Naive thymus-derived CD4-positive, alpha-beta T cell (primary cell): ENCODE results near the gene AKAP8L. TPM values are rescaled to one million over a fixed set of nuclear protein-coding genes. Genes with fewer than 3 reads are reported as not detected.
"Not testable (repeated sequence)": the region's sequence is repeated elsewhere in the genome, so short reads cannot be mapped to it uniquely, and the experiment has no call there.

Source experiments
- ATAC-seq: fragments of 150-1000 bp; cut with Tn5 transposase; 2 replicates; pipeline ENCODE4 v1.10.0; 2021; ENCODE audit warnings: mild to moderate bottlenecking, moderate library complexity
- CTCF ChIA-PET: fragments of 350-600 bp; sonication (Branson Sonifier 250); formaldehyde crosslinking; loops from one replicate; lab custom pipeline; 2021; ENCODE audit warnings: antibody characterized with exemption; lab: Charles Lee
- POLR2A ChIA-PET: fragments of 350-600 bp; sonication (Branson Sonifier 250); formaldehyde crosslinking; loops from one replicate; lab custom pipeline; 2021; ENCODE audit warnings: antibody characterized with exemption, inconsistent platforms; lab: Charles Lee
- DNase-seq, 9 donors: peaks; one replicate each; pipeline versions ENCODE4 v3.0.0 to v3.0.0-alpha.2; 2020 to 2022; ENCODE audit warnings: mixed read lengths in 1 of 9
- H3K27ac ChIP-seq: one replicate; pipeline ENCODE4 v1.7.0; 2013; ENCODE audit warnings: mild to moderate bottlenecking, low read depth, low read length, moderate library complexity
- H3K27me3 ChIP-seq, 2 donors: one replicate each; pipeline ENCODE4 v1.7.0; 2013; ENCODE audit warnings: low read length in 2 of 2, mild to moderate bottlenecking in 2 of 2, moderate library complexity in 2 of 2; ENCODE audit not compliant: control insufficient read depth in 2 of 2, insufficient read depth in 2 of 2
- H3K36me3 ChIP-seq, 3 experiments: 1 replicate in 2 of 3; 2 replicates in 1 of 3; pipeline ENCODE4 v1.7.0; 2013; ENCODE audit warnings: low read length in 3 of 3, mild to moderate bottlenecking in 3 of 3, moderate library complexity in 1 of 3; ENCODE audit not compliant: insufficient read depth in 3 of 3, control insufficient read depth in 2 of 3
- H3K4me1 ChIP-seq, 2 donors: one replicate each; pipeline ENCODE4 v1.7.0; 2013; ENCODE audit warnings: low read length in 2 of 2, mild to moderate bottlenecking in 2 of 2, moderate library complexity in 1 of 2; ENCODE audit not compliant: control insufficient read depth in 2 of 2, insufficient read depth in 2 of 2
- H3K4me3 ChIP-seq: 2 replicates; pipeline ENCODE4 v1.7.0; 2013; ENCODE audit warnings: mild to moderate bottlenecking, low read length
- H3K9me3 ChIP-seq, 3 experiments: 1 replicate in 2 of 3; 2 replicates in 1 of 3; pipeline ENCODE4 v1.7.0; 2013; ENCODE audit warnings: low read length in 3 of 3; ENCODE audit not compliant: control insufficient read depth in 2 of 3
- H3K27ac Mint-ChIP-seq, 9 donors: one replicate each; pipeline ENCODE4 v1.8.0; 2020 to 2022; ENCODE audit warnings: mixed read lengths in 9 of 9, mild to moderate bottlenecking in 8 of 9, moderate library complexity in 5 of 9, inconsistent platforms in 2 of 9
- H3K27me3 Mint-ChIP-seq, 5 donors: one replicate each; pipeline ENCODE4 v1.8.0; 2021 to 2022; ENCODE audit warnings: mixed read lengths in 5 of 5, mild to moderate bottlenecking in 1 of 5
- H3K36me3 Mint-ChIP-seq, 5 donors: one replicate each; pipeline ENCODE4 v1.8.0; 2020 to 2022; ENCODE audit warnings: mixed read lengths in 5 of 5, mild to moderate bottlenecking in 3 of 5, inconsistent platforms in 1 of 5
- H3K4me1 Mint-ChIP-seq, 7 donors: one replicate each; pipeline ENCODE4 v1.8.0; 2020 to 2022; ENCODE audit warnings: mixed read lengths in 7 of 7, mild to moderate bottlenecking in 3 of 7, inconsistent platforms in 1 of 7
- H3K4me3 Mint-ChIP-seq, 10 donors: one replicate each; pipeline ENCODE4 v1.8.0; 2020 to 2022; ENCODE audit warnings: mild to moderate bottlenecking in 10 of 10, mixed read lengths in 10 of 10, moderate library complexity in 6 of 10, inconsistent platforms in 2 of 10
- H3K9me3 Mint-ChIP-seq, 11 donors: one replicate each; pipeline ENCODE4 v1.8.0; 2020 to 2022; ENCODE audit warnings: mixed read lengths in 11 of 11, mild to moderate bottlenecking in 4 of 11, inconsistent platforms in 1 of 11, moderate library complexity in 1 of 11
- intact Hi-C, 2 donors: fragments of 100-400 bp; cut with micrococcal nuclease; formaldehyde crosslinking; loops; one replicate each; pipeline ENCODE4 v1.15.1; 2023
- polyA plus RNA-seq, 2 donors: library from polyadenylated mRNA; unstranded; fragments of 300-500 nt; fragmentation: Illumina TruSeq; gene quantifications; one replicate each; pipeline ENCODE4 v1.2.3, GENCODE V29; 2021
- total RNA-seq, 6 experiments: library from RNA in 5 of 6; stranded (reverse) in 5 of 6; gene quantifications; 1 replicate in 5 of 6; 2 replicates in 1 of 6; pipeline ENCODE4 v1.2.3 and lab custom pipeline; 2021 to 2026

AKAP8L gene
- total and polyA plus RNA-seq, 7 experiments from 2014 or later, result 39.9 to 208 (median 141) TPM

DNA sequence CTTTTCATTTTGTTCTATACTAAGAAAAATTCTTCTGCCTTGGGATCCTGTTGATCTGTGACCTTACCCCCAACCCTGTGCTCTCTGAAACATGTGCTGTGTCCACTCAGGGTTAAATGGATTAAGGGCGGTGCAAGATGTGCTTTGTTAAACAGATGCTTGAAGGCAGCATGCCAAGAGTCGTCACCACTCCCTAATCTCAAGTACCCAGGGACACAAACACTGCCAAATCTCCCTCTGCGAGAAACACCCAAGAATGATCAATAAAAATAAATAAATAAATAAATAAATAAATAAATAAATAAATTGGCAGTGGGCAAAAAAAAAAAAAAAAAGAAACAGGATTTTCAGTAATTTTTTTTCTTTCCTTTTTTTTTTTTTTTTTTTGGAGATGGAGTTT, 55.0 kb downstream of the AKAP8L start:
- POLR2A ChIA-PET, H3K27me3 Mint-ChIP-seq, H3K4me1 ChIP-seq, H3K27me3 ChIP-seq, CTCF ChIA-PET, intact Hi-C loops, H3K4me1 Mint-ChIP-seq, H3K27ac ChIP-seq, ATAC-seq, H3K4me3 ChIP-seq, DNase-seq, H3K9me3 ChIP-seq, H3K4me3 Mint-ChIP-seq, H3K9me3 Mint-ChIP-seq: not testable (repeated sequence)
- H3K36me3 ChIP-seq, result peaks cover 13 to 74% (median 30%) of the 10 kb centered on the region in 3 experiments
- peak overlapping the region in 1 of 9 donors; percentile 12 for H3K27ac Mint-ChIP-seq
- H3K36me3 Mint-ChIP-seq, result peaks cover 7 to 30% (median 12%) of the 10 kb centered on the region in 5 donors

DNA sequence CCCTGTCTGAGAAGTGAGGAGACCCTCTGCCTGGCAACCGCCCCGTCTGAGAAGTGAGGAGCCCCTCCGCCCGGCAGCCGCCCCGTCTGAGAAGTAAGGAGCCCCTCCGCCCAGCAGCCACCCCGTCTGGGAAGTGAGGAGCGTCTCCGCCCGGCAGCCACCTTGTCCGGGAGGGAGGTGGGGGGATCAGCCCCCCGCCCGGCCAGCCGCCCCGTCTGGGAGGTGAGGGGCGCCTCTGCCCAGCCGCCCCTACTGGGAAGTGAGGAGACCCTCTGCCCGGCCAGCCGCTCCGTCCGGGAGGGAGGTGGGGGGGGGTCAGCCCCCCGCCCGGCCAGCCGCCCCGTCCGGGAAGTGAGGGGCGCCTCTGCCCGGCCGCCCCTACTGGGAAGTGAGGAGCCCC, 55.7 kb downstream of the AKAP8L start:
- intact Hi-C loops, POLR2A ChIA-PET: not testable (repeated sequence)

DNA sequence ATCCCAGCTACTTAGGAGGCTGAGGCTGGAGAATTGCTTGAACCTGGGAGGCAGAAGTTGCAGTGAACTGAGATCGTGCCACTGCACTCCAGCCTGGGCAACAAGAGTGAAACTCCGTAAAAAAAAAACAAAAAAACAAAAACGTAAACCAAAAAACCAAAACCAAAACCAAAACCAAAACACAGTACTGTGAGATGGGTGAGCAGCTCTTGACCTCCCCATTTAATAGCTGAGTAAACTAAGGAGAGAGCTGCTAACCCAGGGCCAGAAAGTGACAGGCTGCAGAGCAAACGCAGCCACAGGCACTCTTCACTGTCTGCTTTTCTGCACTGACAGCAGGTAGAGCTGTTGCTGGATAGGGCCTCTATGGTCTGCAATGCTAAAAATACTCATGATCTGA, 58.8 kb downstream of the AKAP8L start:
- peak overlapping the region in 2 of 9 donors; percentile 41 to 48 for H3K27ac Mint-ChIP-seq
- DNase-seq, H3K4me3 ChIP-seq, H3K4me3 Mint-ChIP-seq, intact Hi-C loops, CTCF ChIA-PET, H3K27ac ChIP-seq, H3K4me1 ChIP-seq, H3K27me3 Mint-ChIP-seq, H3K9me3 Mint-ChIP-seq, H3K27me3 ChIP-seq, H3K4me1 Mint-ChIP-seq, H3K9me3 ChIP-seq: not testable (repeated sequence)
- peaks cover 12 to 46% (median 25%) of the 10 kb centered on the region in 5 donors for H3K36me3 Mint-ChIP-seq
- peak; percentile 34 for ATAC-seq
- H3K36me3 ChIP-seq, result peaks cover 3 to 74% (median 32%) of the 10 kb centered on the region in 3 experiments
- POLR2A ChIA-PET, result interaction anchor here (1.1 kb wide), 1 partner anchor 15 kb away, joined by 3 read pairs; no protein-coding TSS in a partner anchor

More for the DNA sequence above, 55.7 kb downstream of the AKAP8L start:
- H3K4me3 Mint-ChIP-seq, CTCF ChIA-PET, H3K9me3 Mint-ChIP-seq, ATAC-seq, H3K27ac Mint-ChIP-seq, H3K4me1 ChIP-seq, DNase-seq, H3K4me1 Mint-ChIP-seq, H3K27me3 ChIP-seq, H3K27me3 Mint-ChIP-seq, H3K9me3 ChIP-seq, H3K4me3 ChIP-seq, H3K27ac ChIP-seq: not testable (repeated sequence)
- H3K36me3 ChIP-seq, result peaks cover 13 to 74% (median 36%) of the 10 kb centered on the region in 3 experiments
- H3K36me3 Mint-ChIP-seq, result peaks cover 8 to 34% (median 15%) of the 10 kb centered on the region in 5 donors

DNA sequence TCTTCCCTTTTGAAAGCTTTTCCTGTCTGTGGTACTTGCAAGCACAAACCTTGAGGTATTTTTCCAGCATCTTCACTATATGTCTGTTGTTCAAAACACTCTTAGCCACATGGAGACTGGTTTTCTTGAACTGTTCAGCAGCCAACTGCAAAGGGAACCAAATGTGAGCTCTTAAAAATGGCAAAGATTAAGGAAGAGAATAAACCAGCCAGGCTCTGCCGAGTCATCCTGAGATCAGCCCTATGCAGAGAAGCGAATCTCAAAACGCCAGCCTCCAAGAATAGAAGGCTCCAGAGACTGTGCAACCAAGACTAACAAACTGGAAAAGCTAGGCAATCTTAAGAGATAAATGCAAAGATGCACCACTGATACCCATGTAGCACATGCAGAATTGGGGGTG, 59.9 kb downstream of the AKAP8L start:
- ATAC-seq, result no peak
- H3K4me3 Mint-ChIP-seq, result no peak overlapping the region
- ChIA-PET POLR2A (no interaction called here), CTCF (interaction anchor here (0.6 kb wide), 1 partner anchor 384 kb away, joined by 3 read pairs; no protein-coding TSS in a partner anchor)
- H3K4me1 ChIP-seq, result peaks cover 0 to 5% of the 10 kb centered on the region in 2 donors
- no peaks in the 10 kb centered on the region for H3K27me3 ChIP-seq
- H3K4me1 Mint-ChIP-seq, result peaks cover 0 to 8% (median 0%) of the 10 kb centered on the region in 7 donors
- DNase-seq, result no peak
- intact Hi-C loops, result no loop called here
- peaks cover 0 to 78% (median 29%) of the 10 kb centered on the region in 3 experiments for H3K36me3 ChIP-seq
- H3K36me3 Mint-ChIP-seq, result peaks cover 12 to 54% (median 28%) of the 10 kb centered on the region in 5 donors
- H3K9me3 ChIP-seq, result no peaks in the 10 kb centered on the region
- H3K27ac Mint-ChIP-seq, result peak overlapping the region in 1 of 9 donors; percentile 51
- H3K9me3 Mint-ChIP-seq, result no peaks in the 10 kb centered on the region
- H3K27ac ChIP-seq, result no peak overlapping the region
- H3K4me3 ChIP-seq, result no peak overlapping the region
- H3K27me3 Mint-ChIP-seq, result no peaks in the 10 kb centered on the region

DNA sequence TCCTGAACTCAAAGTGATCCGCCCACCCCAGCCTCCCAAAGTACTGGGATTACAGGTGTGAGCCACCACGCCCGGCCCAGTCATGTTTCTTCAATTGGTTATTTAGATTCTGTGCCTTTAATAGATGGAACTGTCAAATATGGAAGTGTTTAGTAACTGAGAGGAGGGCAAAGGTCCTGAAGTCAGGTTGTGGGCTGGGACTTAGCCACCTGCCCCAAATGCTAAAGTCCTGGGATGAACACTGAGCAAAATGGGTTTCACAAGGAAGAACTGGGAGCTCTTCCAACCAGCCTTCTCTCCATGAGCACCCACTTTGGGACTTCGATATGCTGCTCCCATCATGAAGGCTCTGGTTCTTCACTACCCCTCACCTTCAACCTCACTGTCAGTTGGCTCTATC, 60.9 kb downstream of the AKAP8L start:
- no peak overlapping the region for H3K4me3 ChIP-seq
- H3K27ac Mint-ChIP-seq, result peak overlapping the region in 1 of 9 donors; percentile 20
- H3K36me3 Mint-ChIP-seq, result peaks cover 12 to 51% (median 24%) of the 10 kb centered on the region in 5 donors
- ChIA-PET POLR2A (interaction anchor here (0.5 kb wide), 1 partner anchor 57 kb away, joined by 3 read pairs; no protein-coding TSS in a partner anchor), CTCF (no interaction called here)
- H3K27me3 Mint-ChIP-seq, result no peaks in the 10 kb centered on the region
- H3K4me3 Mint-ChIP-seq, result no peak overlapping the region
- H3K36me3 ChIP-seq, result peaks cover 0 to 79% (median 29%) of the 10 kb centered on the region in 3 experiments
- DNase-seq, result no peak
- H3K27me3 ChIP-seq, result no peaks in the 10 kb centered on the region
- no peak overlapping the region for H3K27ac ChIP-seq
- ATAC-seq, result no peak
- no peaks in the 10 kb centered on the region for H3K9me3 Mint-ChIP-seq
- intact Hi-C loops, result no loop called here
- H3K4me1 Mint-ChIP-seq, result peaks cover 0 to 8% (median 0%) of the 10 kb centered on the region in 7 donors
- H3K9me3 ChIP-seq, result no peaks in the 10 kb centered on the region
- H3K4me1 ChIP-seq, result peaks cover 0 to 5% of the 10 kb centered on the region in 2 donors

DNA sequence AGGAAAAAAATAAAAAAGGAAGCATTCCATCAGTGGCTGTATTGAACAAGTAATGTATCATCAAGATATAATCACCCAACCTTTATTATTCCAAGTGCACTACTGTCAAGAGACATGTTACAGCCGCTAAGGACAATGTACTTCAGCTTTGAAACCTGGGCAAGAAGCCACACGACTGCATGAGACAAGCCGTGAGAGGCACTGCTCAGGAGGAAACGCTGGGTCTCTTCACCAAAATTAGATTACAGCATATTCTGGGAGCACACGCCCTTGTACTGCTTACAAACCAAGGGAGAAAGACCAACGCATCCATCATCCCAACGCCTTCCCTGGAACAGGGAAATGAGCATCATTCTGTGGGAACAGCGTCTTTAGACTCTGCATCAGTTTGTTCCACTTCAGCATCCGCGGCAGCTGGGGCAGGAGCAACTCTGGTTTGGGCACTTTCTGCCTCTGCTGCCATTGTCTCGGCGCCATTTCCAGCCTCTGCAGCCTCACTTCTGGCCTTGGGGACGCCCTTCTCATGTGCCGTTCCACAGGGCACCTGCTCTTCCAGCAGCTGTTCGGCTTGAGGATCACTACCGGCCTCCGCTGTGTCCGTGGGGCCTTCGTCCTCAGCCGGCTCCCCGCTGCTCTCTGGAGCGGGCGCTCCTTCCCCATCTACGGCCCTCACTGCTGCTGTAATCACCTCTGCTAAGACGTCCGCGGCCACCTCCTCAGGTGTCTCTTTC, 64.1 kb downstream of the AKAP8L start:
- intact Hi-C loops, result no loop called here
- ATAC-seq (no peak), DNase-seq (no peak)
- H3K4me1 Mint-ChIP-seq, result no peaks in the 10 kb centered on the region
- peak overlapping the region in 1 of 9 donors; percentile 45 for H3K27ac Mint-ChIP-seq
- CTCF ChIA-PET, result no interaction called here
- Histone ChIP-seq H3K36me3 (peaks cover 0 to 54% (median 16%) of the 10 kb centered on the region in 3 experiments), H3K27me3 (no peaks in the 10 kb centered on the region), H3K27ac (no peak overlapping the region), H3K9me3 (no peaks in the 10 kb centered on the region), H3K4me3 (no peak overlapping the region), H3K4me1 (no peaks in the 10 kb centered on the region)
- POLR2A ChIA-PET, result interaction anchor here (1.2 kb wide), 1 partner anchor 15 kb away, joined by 4 read pairs; no protein-coding TSS in a partner anchor
- H3K27me3 Mint-ChIP-seq, result no peaks in the 10 kb centered on the region
- H3K4me3 Mint-ChIP-seq, result no peak overlapping the region
- peaks cover 12 to 35% (median 24%) of the 10 kb centered on the region in 5 donors for H3K36me3 Mint-ChIP-seq
- H3K9me3 Mint-ChIP-seq, result no peaks in the 10 kb centered on the region
